Fibroblast of skin of abdomen (primary cell): ENCODE data around the gene DHRS4L2.
A peak's percentile ranks its signal among the peaks of the same experiment; 100 is the strongest.
"Not testable (repeated sequence)": the region's sequence is repeated elsewhere in the genome, so short reads cannot be mapped to it uniquely, and the experiment has no call there.

Experiments used
- DNase-seq: peaks from one replicate; pipeline ENCODE4 v3.0.0-alpha.2; 2013

Gene DHRS4L2

DNA sequence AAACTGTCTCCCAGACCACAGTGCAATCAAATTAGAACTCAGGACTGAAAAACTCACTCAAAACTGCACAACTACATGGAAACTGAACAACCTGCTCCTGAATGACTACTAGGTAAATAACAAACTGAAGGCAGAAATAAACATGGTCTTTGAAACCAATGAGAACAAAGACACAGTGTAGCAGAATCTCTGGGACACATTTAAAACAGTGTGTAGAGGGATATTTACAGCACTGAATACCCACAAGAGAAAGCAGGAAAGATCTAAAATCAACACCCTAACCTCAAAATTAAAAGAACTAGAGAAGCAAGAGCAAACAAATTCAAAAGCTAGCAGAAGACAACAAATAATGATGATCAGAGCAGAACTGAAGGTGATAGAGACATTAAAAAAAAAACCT is 14.7 kb upstream of the DHRS4L2 start:
- not testable (repeated sequence) for DNase-seq

- not testable (repeated sequence) for DNase-seq
These were observed 11.5 kb upstream of the DHRS4L2 start for GRCh38 chr14:23977208-23977607.

- DNase-seq, result not testable (repeated sequence)
These were observed 6.5 kb upstream of the DHRS4L2 start for GRCh38 chr14:23981951-23982813.

DNA sequence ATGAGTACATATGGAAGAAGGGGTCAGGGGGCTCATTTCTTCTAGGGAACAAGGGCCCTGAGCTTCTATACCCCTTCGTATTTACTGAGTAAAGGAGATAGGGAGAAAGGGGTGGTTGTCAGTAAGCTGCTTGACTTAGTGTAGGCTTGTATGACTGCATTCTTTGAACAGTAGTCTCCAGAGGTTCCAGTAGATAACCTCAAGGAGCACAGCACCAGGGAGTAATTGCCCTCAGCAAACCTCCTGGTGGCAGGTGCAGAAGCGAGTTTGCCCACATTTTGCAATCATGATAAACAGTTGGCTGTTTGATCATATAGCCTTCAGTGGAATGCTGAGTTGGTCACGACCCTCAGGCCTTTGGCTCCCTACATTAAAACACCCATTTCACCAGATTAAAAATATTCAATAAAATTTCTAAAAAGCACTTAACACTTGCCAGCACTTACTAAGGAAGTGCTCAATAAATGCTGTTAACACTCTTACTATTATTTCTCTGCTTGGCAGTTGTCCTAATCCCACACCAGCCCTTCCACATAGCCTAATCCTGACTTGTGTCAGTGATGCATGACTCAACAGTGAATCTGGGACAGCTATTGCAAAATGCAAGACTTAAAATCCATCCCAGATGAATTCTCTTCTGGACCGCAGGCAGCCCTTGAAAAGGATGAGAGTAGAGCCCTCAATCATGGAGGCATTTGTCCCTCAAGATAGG is 3.7 kb upstream of the DHRS4L2 start:
- DNase-seq, result peak; percentile 97

- DNase-seq, result not testable (repeated sequence)
These were observed 514 bp upstream of the DHRS4L2 start for GRCh38 chr14:23988223-23988606.

DNA sequence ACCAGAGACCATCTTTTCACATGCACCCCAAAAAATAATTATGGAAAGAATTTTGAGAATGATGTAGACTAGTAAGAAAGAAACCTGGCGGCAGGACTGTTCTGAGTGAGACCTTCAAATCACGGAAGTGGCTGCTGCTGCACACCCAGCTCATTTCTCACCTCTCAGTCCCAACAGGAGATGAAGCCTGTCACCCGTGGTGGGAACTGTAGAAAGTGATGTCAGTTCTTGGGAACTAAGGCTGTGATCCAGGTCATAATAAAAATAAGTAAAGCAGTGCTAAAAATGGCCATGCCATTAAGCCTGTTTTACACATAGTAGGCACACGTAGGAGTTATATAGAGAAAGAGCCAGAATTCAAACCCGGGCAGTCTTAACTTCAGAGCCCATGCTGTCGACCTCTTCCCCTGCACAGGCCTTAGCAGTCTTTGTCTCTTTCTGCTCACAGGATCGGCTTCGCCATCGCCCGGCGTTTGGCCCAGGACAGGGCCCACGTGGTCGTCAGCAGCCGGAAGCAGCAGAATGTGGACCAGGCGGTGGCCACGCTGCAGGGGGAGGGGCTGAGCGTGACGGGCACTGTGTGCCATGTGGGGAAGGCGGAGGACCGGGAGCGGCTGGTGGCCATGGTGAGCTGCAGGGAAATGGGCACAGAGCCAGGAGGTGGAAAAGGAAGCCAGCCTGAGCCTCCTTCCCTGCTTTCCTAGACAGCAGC is 1.2 kb downstream of the DHRS4L2 start:
- not testable (repeated sequence) for DNase-seq

DNA sequence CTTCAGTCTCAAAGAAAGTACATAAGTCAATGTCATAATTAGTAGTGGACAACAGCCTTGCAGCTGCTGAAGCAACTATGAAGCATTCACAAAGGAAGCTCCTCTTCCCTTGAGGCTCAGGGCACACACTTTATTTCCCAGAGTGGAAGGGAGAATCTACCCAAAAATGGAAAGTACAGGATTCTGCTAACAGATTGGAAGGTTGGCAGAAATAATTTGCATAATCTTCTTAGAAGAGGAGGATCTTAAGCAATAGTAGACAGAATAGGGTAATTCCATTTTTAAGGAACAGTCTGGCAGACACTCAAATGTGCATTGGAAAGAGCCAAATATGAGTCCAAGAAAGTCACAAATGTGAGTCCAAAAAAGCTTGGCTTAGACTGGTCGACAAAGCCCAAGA is 2.2 kb downstream of the DHRS4L2 start:
- not testable (repeated sequence) for DNase-seq

GRCh38 chr14:23993042-23993441 is 4.3 kb downstream of the DHRS4L2 start:
- DNase-seq, result not testable (repeated sequence)

- DNase-seq, result not testable (repeated sequence)
These were observed 7.3 kb downstream of the DHRS4L2 start for GRCh38 chr14:23996009-23996408.

GRCh38 chr14:23996825-23997224 is 8.1 kb downstream of the DHRS4L2 start:
- not testable (repeated sequence) for DNase-seq

DNA sequence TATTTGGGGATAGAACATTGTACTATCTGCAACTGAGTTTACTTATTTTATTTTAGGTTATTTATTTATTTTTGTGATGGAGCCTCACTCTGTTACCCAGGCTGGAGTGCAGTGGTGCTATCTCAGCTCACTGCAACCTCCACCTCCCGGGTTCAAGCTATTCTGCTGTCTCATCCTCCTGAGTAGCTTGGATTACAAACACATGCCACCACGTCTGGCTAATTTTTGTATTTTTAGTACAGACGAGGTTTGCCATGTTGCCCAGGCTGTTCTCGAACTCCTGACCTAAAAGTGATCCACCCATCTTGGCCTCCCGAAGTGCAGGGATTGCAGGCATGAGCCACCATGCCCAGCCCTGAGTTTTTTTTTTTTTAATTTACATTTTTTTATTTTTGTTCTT is 10.9 kb downstream of the DHRS4L2 start:
- DNase-seq, result not testable (repeated sequence)

GRCh38 chr14:24001078-24001477 is 12.3 kb downstream of the DHRS4L2 start:
- DNase-seq, result not testable (repeated sequence)

DNA sequence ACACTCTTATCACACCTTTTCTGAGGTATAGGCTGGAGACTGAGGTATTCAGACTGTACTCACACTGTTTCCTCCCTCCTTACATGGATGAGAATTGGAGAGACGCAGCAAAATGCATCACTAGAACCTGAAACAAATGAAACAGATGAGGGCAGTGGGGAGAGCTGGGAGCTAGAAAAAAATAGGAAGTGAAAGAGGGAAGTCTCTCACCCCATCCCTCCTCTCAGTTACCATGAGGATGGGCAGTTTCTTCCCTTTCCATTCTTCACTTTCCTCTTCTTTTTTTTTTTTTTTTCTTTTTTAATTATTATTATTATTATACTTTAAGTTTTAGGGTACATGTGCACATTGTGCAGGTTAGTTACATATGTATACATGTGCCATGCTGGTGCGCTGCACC is 12.9 kb downstream of the DHRS4L2 start:
- not testable (repeated sequence) for DNase-seq

DNA sequence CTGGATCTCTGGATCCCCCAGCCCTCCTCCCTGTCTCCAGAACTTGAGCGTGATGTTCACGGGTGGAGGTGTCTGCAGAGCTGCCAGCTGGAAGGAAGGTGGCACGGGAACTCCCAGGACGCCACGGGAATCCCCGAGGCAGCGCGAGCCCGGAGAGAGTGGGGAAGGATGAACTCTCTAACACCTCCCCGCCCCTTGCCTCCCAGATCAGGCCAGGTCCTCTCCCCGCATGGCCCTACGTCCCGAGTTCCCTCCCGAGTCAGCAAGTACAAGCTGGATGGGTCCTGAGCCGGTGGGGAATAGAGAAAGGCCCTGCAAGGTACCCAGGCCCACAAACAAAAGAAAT is 17.7 kb downstream of the DHRS4L2 start:
- DNase-seq, result not testable (repeated sequence)

DNA sequence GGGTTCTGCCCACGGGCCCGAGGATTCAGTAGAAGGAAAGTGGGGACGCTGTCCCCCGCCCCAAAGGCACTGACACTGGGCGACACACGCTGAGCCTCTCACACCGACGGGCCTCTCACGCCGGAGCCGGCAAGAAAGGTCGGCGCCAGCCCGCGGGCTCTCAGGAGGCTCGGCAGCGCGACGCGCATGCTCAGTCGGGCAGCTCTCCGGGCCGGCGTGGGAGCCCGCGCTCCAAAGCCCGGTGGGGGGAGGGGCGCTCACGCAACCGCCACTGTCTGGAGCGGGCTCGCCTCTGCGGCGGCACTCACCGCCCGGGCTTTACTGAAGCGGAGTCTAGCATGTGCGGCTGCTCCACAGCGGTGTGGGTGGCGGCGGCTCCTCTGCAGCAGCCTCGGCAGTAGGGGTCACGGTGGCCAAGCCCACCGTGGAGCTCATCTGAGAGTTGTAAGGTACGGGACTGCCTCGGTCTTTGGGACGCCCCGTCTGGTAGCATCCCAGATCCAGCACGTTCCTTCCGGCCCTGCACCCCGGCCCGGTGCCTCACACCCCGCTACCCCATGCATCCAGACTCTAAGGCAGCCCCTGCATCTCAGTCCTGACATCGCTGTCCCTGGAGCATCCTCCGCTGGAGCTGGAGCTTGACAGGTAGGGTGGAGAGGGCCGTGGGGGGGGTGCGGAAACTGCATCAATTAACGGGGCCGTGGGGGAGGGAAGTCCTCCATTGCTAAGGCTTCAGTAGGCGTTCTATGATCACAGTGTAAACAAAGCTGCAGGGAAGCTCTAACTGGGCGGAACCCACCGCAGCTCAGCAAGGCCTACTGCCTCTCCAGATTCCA is 18.3 kb downstream of the DHRS4L2 start:
- DNase-seq, result not testable (repeated sequence)

DNA sequence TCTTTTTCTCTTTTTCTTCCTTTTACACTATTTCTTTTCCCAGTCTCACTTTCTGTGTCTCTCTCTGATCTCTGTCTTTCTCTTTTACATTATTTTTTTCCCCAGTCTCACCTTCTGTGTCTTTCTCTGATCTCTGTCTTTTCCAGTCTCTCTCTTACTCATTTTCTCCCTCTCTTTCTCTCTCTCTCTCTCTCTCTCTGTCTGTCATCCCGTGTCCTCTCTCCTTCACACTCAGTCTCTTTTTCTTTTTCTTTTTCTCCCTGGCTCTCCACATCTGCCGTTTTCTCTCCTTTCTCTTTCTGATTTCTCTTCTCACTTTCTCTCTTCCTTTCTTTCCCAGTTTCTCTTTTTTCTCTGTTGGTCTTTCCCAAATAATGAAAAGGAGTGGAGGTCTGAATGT is 22.3 kb downstream of the DHRS4L2 start:
- DNase-seq, result no peak

DNA sequence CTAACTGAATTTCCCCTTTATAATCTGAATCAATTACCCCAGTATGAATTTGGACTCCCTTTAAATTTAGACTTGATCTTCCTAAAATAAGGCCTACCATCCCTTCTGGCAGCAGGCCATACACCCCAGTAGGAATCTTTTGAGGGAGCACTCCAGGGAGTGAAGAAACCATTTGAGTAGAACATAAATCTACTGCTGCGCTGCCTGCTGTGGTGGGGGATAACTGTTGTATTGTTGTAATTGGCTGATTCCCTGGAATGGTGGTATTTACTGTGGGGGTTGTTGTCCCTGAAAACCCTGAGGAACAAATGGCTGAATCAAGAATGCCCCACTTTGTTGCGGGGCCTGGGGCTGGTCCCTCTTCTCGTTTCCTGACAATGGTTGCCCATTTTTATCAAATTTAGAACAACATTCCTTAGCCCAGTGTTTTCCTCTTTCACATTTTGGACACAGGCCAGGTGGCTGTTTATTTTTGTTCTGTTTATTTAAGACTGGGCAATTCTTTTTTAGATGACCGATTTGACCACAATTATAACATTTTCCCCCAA is 24.1 kb downstream of the DHRS4L2 start:
- DNase-seq, result not testable (repeated sequence)

DNA sequence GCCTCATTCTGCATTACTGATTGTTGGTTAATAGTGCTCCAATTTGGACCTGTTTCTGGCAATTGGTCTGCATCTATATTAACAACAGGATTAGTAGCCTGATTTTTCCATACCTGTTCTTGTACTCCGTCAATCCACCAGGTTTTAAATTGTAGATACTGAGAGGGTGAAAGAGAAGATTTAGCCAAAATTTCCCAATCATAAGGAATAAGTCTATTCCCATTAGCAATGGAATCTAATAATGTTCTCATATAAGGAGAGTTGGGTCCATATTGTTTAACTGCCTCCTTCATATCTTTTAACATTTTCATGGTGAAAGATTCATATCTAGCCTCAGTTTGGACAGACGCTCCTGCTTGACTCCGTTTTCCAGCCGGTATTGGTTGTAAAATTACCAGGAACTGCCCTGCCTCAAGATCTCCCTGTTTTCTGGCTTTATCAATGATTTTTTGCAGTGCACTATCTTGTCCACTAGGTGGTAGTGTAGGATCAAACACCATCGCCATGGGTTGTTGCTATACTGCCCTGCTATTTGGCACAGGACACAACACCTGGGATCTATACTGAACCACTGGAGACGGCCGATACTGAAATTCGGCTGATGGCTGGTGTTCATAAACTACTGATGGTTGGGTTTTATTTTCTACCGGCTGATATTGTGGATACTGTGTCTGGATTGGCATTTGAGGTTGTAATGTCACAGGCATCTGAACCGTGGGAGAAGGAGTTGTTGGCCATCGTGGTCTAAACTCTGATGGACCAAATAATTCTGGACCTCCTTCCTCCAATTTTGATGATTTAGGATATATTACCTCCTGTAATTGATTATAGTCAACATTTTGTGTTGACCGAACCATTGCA is 25.2 kb downstream of the DHRS4L2 start:
- peak; percentile 47 for DNase-seq

- not testable (repeated sequence) for DNase-seq
These were observed 27.0 kb downstream of the DHRS4L2 start for GRCh38 chr14:24015745-24016144.

DNA sequence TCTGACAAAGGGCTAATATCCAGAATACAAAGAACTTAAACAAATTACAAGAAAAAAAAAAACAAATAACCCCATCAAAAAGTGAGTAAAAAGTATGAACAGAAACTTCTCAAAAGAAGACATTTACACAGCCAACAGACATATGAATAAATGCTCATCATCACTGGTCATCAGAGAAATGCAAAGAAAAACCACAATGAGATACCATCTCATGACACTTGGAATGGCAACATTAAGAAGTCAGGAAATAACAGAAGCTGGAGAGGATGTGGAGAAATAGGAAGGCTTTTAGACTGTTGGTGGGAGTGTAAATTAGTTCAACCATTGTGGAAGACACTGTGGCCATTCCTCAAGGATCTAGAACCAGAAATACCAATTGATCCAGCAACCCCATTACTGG is 30.2 kb downstream of the DHRS4L2 start:
- not testable (repeated sequence) for DNase-seq

DNA sequence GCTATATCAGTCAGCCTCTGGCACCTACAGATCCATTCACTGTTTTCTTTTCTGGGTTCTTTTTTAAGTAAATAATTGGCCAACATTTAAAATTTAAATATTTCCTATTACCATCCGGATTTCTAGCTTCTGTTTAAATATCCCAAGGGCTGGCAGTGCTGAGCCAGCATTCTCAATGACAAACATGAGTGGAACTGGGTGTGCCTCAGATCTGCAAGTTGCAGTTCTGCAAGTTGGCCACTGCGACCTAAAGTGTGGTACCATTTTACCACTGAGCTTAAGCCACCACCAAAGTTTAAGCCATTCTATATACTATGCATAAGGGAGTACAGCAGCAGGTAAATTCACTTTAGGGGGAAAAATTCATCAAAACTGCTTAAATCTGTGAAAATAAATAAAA is 31.2 kb downstream of the DHRS4L2 start:
- not testable (repeated sequence) for DNase-seq
